Activated CD4-positive, alpha-beta T cell treated with anti-CD3 and anti-CD28 coated beads, Interleukin-2, amount 50 U/mL, for 16 hours (primary cell): ENCODE data around the gene EPHB2.

Experiments
- DNase-seq: peaks from one replicate; pipeline ENCODE4 v3.0.0-alpha.2; 2020

Gene EPHB2

GRCh38 chr1:22804969-22805671 lies 94.5 kb downstream of the EPHB2 start:
- DNase-seq, result no peak

GRCh38 chr1:22805672-22806038 lies 95.0 kb downstream of the EPHB2 start:
- no peak for DNase-seq

GRCh38 chr1:22806584-22806983 lies 95.9 kb downstream of the EPHB2 start:
- DNase-seq, result no peak

GRCh38 chr1:22807340-22807739 lies 96.7 kb downstream of the EPHB2 start:
- DNase-seq, result no peak

- no peak for DNase-seq
Observed at GRCh38 chr1:22808186-22808675, 97.6 kb downstream of the EPHB2 start.

GRCh38 chr1:22808676-22809483 lies 98.2 kb downstream of the EPHB2 start:
- DNase-seq, result no peak

- DNase-seq, result no peak
Observed at GRCh38 chr1:22809783-22810182, 99.1 kb downstream of the EPHB2 start.

- no peak for DNase-seq
Observed at GRCh38 chr1:22810378-22810777, 99.7 kb downstream of the EPHB2 start.

DNA sequence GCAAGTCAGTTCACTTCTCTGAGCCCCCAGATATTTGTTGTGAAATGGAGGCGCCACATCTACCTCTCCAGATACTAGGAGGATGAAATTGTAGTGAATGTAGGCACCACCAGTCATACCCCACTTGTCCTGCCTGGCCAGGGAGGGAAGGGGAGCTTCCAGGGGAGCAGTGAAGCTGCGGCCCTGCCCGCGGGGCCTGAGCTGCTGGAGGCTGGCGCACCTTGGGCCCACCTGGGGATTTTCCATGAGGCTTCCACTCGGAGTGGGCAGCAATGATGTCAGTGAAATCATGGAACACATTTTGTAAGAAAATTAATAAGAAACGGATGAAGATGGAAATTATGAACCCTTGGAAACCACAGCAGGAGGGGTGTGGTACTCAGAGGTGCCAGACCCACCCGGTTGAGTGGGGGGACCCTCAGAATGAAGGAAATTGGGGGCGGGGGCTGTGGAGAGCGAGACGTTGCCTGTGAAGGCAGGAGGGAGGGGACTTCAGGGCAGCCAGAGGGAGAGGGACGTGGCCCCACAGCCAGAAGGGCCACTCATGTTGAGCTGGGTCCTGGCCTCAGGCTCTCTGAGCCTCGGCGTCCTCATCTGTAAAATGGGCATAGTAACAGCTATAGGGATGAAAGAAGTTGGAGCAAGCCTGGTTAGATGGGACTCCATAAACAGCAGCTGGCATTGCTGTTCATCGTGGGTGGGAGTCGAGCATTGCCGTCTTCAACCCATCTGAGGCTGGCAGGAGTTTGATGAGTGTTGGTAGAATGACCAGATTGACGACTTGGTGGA lies 101.6 kb downstream of the EPHB2 start:
- no peak for DNase-seq

DNA sequence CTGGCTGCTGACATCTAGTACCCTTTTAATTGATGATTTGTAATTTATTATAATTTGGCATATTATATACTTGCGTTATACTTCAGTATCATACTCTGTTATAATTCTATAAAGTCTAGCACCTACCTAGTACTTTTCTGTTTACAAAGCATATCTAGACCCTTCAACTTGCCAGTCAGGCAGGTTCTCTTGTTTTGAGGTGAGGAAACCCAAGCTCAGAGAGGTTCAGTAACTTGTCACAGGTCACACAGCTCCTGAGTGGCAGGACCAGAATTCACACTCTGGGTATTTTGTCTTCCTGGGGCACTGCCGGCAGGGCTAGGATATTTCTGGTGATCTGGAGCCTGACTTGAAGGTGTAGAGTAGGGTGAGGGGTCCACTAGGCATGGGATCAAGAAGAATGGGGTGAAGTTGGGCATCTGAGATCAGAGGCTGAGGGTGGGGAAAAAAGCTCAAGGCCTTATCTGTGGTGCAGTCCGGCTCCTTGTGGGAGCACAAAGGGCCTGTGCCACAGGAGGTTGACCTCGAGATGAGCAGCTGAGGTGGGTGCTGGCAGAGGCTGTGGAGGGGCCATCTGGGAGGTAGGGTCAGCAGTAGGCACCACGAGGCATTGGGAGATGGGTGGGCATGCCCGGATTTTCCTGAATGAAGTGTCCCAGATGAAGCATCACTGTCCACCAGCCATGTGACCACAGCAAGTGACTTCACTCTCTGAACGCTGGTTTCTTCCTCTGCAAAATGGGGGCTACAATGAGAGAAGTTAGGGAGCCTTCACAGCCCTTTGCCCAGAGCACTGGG lies 102.6 kb downstream of the EPHB2 start:
- DNase-seq, result no peak

DNA sequence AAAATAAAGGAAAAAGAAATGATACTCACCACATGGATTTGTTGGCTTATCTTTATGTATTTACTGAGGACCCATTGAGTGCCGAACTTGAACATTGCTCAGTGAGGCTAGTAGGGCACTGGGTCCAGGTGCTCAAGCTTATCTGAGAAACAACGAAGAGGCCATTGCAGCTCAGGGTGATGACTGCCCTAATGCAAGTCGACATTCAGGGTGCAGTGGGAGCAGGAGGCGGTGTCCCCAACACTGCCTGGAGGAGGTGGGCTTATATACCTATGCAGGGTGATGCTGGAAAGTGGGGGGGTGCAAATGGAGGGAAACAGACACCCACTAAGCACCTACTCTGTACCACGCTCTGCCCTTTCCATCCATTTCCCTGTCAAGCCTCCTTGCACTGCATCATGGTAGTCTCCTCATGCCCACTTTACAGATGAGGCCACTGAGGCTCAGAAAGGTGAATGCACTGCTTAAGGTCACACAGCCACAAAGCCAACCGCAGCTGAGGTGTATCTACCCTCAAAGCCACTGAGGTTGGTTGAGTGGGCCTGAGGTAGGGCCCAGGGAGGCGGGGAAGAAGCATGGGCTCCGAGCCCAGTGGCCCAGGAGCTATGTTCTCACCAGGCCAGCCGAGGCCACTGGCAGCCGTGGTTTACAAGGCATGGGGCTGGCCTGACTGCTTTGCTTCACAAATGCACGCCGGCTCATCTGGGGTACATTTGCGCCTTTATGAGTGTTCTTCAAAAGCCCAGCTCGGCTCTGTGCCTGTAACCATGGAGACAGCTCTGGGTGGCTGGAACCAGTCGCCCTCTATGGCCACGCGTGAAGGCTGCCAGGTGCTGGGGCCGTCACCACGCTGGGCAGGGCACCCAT lies 103.8 kb downstream of the EPHB2 start:
- no peak for DNase-seq

GRCh38 chr1:22815043-22815365 lies 104.4 kb downstream of the EPHB2 start:
- DNase-seq, result no peak

- DNase-seq, result no peak
Observed at GRCh38 chr1:22815421-22816066, 104.9 kb downstream of the EPHB2 start.

- no peak for DNase-seq
Observed at GRCh38 chr1:22816067-22816775, 105.6 kb downstream of the EPHB2 start.

- no peak for DNase-seq
Observed at GRCh38 chr1:22816803-22817202, 106.2 kb downstream of the EPHB2 start.

- DNase-seq, result no peak
Observed at GRCh38 chr1:22817462-22817861, 106.8 kb downstream of the EPHB2 start.

DNA sequence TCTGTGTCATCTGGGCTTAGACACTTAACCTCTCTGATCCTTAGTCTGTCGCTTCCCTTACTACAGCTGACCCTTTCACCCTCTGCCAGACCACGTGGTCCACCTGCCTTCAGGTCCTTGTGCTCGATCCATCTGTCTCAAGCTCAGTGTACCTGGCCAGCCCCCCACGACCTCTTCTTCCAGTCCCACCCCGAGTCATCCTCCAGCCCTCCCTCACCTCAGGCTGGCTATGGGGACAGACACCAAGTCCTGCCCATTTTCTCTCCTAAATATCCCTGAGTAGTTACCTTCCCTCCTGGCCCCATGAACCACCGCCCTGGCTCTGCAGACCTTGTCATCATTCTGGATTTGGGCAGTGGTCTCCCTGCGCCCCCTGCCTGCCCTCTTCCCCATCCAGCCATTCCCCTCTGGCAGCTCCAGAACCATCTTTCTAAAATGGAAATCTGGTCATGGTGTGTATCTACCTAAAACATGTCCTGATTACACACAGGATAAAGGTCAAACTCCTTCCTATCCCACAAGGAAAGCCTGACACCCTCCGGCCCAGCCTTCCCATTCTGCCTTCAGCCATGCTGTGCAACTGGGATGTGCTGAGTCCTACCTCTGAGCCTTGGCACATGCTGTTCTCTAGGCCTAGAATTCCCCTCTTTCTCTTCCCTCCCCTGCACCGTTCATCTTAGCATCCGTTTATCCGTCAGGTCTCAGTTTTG lies 107.6 kb downstream of the EPHB2 start:
- DNase-seq, result no peak

GRCh38 chr1:22819361-22819760 lies 108.7 kb downstream of the EPHB2 start:
- DNase-seq, result no peak

DNA sequence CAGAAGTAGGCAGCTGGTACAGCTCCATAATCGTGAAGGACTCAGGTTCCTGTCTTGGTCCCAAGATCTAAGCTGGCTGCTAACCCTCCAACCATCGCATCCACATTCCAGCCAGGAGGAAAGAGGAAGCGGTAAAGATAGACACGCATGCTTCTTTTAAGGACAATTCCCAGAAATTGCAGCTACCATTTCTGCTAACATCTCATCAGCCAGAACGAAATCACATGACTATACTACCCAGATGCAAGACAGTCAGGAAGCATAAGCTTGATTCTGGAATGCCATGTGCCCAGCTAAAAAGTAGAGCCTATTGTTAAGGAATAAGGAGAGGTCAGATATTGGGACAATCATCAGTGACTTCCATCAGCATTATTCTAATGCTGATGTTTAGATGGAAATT lies 110.4 kb downstream of the EPHB2 start:
- DNase-seq, result no peak

GRCh38 chr1:22822371-22822770 lies 111.7 kb downstream of the EPHB2 start:
- no peak for DNase-seq
